Activated T-helper 1 cell treated with Interleukin-2 at 50 U/mL for 16 hours (primary cell): Measurements from ENCODE around the gene SBSN.
A peak's percentile ranks its signal among the peaks of the same experiment; 100 is the strongest.

ENCODE experiments used
- DNase-seq: peaks from one replicate; pipeline ENCODE4 v3.0.0-alpha.2; 2020; ENCODE audit warnings: low read depth

SBSN gene

DNA sequence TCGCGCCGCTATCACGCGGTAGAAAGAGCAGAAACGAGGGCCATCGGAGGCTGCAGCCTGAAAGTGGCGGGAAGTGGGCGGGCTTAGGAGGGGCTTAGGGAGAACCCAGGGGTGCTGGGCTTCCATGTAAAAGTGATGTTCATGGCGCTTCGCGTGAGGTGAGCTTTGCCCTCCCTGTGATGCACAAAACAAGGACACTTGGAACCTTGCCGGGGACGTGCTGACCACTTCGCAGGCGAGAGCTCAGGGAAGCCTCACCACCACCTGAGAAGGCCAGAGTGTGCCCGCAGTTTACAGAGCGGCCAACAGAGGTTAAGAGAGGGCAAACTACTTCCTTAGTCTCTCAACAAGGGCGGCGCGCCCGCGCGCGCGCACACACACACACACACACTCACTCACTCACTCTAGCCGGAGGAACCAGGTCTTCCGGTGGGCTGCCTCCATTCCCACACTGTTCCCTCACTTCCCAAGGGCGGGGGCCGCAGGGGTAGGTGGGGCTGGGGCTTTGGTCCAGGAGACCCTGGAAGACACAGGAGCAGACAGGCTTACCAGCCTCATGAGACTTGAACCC is 5.8 kb upstream of the SBSN start:
- DNase-seq, result no peak

DNA sequence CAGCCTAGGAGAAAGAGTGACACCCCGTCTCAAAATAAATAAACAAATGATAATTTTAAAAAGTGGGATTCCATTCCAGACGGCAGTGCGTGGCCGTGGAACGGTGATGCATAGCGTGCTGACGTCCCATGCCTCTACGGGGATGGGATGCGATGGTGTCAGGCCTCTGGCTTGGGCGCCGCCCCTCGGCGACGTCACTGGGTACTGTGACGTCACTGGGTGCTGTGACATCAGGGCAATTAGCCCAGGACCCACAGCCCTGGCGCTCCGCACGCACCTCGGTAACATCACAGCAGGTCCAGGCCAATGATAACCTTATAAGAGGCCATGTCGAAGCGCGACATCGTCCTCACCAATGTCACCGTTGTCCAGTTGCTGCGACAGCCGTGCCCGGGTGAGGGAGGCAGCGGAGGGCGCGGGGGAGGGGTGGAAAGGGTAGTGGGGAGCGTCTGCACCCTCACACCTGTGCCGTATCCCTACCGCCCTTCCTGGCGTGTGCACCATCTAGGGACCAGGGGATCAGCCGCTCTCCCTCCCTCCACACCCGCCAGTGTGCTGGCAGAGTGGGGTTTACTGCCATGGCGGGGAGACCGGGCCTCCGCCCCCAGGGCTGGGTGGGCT is 5.2 kb upstream of the SBSN start, which contains the start of gene GAPDHS:
Gene GAPDHS, plus strand, starts transcription at position 256 of the 621 bp plus-strand sequence. Its CDS starts 72 bp downstream, at position 328.
- no peak for DNase-seq

DNA sequence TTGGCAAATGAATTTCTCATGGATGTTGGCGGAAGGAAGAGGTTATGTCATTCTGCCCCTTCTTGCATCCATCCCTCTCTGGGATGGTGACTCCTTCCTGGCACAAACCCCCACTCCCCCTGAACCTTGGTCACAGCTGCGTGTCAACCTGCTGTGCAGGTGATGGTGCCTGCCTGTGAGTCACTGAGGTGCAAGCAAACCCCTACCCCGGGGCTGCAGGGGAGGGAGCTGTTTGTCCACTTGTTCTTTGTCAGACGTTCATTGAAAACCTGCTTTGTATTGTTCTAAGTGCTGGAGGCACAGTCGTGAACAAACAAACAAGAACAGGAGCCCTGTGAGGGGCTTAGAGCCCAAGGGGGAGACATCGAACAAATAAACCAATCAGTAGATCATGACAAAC is 3.2 kb upstream of the SBSN start:
- DNase-seq, result no peak

DNA sequence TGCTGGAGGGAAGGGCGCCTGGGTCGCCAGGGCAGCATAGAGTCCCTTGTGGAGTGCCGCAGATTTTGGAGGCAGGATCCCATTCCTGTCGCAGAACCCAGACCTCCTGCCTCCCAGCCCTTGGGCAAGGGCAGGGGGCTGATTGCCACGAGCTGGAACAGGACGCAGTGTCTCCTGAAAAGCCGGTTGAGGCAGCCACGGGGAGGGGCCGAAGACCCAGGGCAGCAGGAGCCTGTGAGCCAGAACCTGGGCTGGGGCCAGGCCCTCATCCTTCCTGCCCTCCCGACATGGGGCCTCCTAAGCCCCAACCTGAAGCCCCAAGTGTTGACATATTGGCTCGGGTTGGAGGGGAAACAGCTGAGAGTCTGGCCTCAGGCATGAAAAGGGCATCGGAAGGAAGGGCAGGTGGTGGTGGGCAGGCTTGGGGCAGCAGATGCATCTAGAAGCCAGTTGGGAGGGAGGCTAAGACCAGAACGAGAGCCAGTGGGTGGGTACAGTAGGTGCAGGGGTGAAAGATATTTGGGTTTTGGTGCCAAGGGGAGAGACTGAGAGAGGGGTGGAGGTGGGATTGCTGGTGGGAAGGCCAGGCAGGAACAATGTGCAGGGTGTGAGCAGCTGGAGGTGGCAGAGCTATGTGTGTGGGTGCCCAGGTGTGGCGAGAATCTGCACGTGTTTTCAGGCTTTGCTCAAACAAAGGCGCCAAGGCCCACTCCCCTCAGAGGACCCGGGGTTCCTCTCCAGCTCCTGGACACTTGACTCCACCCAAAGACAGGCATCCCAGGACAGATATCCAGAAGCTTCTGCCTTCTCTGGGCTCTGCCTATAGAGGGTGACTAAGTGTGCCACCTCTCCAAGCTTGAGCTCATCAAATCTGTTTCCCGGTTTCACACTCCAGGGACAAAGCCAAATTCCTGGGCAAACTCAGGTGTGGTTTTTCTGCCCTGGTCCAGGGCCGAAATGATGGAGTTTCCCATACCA is 1.4 kb upstream of the SBSN start:
- DNase-seq, result no peak

DNA sequence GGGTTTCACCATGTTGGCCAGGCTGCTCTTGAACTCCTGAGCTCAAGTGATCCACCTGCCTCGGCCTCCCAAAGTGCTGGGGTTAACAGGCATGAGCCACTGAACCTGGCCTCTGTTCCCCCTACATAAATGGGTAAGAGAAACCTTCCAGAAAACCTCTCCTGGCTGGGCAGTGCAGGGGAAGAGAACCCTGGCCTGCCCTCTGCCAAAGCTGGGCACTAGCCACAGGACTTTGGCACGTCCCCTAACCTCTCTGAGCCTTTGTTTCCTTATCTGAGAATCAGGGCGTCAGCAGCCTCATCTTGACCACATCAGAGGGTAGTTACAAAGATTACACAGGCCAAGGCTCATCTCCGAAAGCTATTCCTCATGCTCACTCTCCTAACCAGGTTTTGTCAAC is 2.2 kb downstream of the SBSN start:
- DNase-seq, result no peak

DNA sequence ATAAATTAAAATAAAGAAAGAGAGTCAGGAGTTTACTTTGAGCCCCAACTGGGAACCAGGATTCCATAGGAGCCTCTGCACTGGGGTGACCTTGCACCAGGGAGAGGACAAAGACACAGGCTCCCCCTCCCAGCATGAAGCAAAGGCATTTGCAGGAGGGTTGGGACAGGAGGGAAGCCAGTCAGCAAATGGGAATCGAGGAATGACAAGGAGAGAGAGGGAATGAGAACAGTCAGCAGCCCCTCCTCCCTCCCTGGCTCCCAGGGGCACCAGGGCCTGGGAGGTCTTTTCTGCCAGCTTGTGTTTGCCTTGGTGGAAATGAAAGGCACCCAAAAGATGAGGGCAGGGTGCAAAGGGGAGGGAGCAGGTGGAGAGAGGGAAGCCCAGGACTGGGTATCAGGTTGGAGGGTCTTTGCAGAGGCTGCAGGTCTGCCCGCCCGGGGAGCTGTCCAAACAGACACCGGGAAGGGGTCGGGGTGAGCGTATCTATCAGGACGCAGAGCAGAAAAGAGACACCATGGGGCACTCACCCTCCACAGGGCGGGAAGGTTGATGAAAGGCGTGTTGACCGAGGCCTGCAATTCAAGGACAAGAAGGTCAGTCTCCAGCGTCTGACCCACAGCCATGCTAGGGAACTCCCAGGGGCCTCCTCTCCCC is 3.8 kb downstream of the SBSN start:
- DNase-seq, result no peak

DNA sequence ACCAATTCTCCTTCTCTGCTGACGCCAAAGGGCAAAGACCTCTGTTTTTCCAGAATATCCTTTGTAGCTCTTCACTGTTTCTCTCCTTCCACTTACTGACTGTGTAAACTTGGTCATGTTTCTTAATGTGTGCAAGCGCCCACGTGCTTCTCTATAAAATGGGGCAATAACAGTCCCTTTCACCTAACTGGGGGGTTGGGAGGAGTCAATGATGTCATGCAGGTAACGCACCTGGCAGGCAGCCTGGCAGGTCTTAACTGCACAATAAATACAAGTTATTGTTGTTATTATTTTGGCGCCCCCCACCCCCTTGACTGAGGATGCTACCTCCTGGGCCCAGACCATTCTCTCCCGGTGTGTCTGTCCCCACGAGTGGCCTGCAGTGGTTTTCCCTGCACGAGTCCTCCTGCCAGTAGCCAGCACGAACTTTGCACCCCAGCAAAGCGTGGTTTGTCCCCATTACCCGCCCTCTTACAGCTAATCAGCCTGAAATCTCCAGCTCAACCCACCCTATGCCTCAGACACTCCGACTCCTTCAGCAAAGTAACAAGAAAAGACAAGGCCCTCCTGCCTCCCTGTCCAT is 5.3 kb downstream of the SBSN start:
- DNase-seq, result no peak

DNA sequence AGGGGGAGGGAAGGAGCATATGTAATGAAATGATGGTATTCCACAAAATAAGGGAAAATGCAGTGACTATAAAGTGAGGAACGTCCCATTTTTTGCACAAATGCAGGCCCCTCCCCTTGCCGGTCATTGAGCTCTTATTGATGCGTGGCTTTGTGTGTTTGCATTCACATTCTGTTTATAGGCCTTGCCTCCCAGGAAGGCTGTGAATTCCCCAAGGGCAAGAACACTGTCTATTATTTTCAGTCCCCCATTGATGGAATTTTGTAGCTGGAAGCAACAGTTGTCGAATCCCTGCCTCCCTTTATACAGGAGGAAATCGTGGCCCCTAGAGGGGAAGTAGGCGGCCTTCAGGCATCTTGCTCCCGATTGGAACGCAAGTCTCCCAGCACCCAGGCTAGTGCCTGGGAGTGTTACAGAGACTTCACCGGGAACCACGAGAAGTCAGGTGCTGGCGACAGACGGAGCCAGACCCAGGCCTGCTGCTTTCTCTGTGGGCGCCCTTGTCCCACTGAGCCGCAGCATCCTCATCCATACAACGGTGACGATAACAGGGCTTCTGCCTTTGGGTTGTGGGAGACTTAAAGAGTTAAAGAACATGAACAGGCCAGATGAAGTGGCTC is 6.9 kb downstream of the SBSN start:
- no peak for DNase-seq

DNA sequence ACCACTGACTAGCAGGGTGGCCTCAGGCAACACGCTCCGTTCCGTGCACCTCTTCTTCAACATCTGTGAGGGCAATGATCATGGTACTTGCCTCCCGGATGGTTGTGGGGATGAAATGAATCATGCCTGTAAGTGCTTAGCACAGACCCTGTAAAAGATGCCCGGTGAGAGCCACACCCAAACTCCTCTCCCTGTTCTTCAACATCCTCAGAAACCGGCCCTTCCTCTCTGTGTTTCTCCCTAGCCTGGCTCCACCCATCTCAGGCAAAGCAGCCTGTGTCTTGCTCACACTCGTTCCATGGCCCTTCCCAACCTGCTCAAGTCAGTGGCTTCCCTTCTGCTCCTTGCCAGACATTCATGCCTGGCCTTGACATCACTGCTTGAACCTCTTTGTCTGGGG is 8.8 kb downstream of the SBSN start:
- DNase-seq, result no peak

DNA sequence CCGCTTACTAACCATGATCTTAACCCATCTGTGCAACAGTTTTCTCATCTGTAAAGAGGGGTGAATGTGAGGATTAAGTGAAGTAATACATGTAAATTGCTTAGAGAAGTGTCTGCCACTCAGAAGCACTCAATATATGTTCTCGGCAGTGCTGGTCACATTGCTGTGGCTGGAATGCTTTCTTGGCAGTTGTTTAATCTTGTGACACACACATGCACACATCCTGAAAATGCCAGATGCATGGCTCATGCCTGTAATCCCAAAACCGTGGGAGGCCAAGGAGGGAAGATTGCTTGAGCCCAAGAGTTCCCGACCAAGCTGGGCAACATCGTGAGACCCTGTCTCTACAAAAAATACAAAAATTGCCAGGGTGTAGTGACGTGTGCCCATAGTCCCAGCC is 9.8 kb downstream of the SBSN start:
- DNase-seq, result no peak

DNA sequence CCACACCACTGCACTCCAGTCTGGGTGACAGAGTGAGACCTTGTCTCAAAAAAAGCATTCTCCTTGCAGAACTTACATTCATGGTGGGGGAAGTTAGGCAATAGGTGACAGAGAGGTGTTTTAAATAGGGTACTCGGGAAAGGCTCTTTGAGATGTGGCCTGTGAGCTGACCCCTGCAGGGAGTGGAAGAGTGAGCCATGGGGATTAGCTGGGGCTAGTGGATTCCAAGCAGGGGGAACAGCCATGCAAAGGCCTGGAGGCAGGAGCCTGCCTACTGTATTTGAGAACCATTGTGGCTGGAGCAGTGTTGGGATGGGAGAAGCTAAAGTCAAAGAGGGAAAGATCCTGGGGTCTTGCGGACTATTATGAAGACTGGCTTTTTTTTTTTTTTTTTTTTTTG is 10.8 kb downstream of the SBSN start:
- no peak for DNase-seq

DNA sequence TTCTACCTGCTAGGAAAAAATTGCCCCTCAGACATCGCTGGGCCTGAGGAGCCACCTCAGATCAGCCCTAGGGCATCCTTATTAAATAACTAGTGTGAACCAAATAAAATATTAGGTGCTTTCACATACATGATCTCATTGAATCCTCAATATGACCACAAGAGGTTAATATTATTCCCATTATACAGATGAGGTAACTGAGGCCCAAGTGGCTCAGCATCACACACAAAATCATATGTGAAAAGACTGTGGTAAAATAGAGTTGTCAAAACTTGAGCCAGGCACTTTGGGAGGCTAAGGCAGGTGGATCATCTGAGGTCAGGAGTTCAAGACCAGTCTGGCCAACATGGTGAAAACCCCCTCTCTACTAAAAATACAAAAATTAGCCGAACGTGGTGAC is 11.8 kb downstream of the SBSN start:
- no peak for DNase-seq

DNA sequence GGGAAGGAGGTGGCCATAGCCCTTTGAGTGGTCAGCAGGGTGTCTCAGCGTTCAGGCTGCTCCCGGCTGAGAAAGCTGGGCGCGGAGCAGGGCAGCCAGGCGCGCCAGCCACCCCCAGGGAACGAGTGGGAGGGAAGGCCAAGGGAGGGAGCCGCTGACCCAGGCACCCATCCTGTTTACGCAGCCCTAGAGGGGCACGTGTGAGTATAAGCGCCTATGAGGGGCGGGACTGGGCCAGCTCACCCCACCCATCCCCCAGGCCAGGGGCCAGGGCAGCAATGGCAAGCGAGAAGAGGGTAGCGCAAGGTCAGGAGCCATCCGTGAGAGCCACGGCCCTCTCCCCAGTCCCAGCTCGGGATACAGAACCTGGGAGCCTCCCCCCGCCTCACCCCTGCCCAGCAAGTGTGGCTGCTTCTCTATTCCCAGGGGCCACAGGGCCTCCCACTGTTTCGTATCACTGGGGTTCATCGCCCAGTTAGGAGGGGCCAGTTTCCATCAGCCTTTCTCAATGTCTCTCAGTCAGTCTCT is 13.8 kb downstream of the SBSN start:
- no peak for DNase-seq

DNA sequence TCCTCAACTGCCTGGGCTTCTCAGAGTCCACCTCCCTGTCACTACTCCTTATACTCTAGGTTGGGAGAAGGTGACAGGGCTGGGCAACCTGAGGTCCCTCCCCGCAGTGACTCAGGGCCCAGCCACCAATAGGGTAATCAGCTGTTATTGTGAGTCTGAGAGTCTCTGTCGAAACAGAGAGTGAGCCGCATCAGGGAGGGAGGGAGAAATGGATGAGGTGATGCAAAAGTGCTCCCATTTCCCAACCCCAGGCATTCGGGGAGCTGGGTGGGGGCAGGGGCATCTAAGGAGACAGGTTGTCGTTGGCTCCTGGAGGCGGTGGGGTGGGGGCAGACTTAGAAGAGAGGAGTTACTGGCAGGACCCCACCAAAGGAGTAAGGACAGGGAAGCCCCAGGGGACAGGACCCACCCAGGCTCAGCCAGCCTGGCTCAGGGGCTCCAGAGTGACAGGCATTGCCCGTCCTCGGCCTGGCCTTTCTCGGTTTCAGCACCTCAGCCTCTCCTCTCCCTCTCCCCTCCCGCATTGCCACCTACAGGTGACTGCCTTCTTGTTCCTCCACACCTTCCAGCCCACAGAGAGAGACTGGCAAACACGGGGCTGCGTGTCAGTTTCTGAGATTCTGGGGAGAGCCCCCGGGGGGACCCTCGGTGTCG is 14.4 kb downstream of the SBSN start, which contains the start of gene DMKN:
Gene DMKN, minus strand, starts transcription at position 22 of the 654 bp plus-strand sequence. CDS start 174 bp downstream, outside the sequence.
- no peak for DNase-seq

DNA sequence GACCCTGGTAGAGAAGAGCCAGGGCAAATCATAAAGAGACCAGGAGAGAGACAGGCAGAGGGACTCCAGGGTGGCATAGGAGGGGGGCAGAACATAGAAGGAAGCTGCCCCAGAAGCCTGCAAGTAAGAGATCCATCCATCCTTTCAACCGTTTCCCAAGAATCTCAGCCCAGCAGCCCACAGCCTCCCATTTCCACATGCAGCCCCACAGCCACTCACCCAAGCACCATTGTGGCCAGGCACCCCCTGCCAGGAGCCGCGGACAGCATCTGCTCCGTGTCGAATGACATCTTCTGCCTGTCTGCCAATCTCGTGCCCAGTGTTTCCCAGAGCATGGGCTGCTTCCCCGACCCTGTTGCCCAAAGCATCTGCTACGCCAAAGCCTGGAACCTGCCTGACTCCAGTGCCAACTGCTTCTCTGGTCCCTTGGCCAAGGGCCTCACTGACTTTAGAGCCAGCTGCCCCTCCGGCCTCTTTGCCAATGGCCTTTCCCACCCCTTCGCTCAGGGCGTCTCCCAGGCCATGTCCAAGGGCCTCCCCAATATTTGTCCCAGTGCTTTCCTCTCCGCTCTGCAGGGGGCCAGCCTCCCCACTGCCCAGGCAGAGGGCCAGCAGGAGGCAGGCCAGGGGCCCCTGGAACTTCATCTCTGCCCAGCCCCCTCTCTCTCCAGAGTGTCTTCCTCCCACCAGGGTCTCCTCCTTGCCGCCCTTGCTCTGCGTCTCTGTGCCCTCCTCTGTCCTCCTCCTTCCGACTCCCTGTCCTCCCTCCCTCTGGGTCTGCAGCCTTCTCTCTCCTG is 15.1 kb downstream of the SBSN start:
- DNase-seq, result no peak

DNA sequence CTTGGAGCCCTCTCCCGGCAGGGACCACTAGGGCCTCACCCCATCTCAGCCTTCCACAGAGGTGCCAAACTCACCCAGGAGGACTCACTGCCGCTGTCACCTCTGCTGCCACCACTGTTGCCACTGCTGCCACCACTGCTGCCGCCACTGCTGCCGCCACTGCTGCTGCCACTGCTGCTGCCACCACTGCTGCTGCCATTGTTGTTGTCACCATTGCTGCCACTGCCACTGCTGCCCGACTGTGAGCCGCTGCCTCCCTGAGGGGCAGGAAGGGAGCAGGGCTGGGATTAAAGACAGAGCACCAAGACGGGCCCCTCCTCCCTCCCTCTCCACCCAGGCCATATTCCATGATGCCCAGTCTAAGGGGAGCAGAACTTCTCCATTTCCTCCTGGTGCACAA is 16.8 kb downstream of the SBSN start:
- DNase-seq, result no peak

DNA sequence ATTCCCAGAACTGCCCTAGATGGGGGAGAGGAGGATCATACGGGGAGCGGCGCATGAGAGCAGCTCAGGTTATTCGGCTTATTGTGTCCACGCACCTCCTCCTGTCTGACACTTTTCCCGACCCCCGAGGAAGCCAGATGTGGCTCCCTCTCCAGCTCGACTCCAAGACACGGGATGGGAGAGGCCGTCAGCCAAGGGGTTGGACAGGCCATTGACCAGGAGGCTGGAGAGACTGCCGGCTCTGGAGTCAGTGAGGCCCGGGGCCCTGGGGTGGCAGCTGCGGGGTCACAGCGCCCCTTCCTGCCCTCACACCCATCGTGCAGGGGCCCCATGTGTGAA is 17.5 kb downstream of the SBSN start:
- no peak for DNase-seq

DNA sequence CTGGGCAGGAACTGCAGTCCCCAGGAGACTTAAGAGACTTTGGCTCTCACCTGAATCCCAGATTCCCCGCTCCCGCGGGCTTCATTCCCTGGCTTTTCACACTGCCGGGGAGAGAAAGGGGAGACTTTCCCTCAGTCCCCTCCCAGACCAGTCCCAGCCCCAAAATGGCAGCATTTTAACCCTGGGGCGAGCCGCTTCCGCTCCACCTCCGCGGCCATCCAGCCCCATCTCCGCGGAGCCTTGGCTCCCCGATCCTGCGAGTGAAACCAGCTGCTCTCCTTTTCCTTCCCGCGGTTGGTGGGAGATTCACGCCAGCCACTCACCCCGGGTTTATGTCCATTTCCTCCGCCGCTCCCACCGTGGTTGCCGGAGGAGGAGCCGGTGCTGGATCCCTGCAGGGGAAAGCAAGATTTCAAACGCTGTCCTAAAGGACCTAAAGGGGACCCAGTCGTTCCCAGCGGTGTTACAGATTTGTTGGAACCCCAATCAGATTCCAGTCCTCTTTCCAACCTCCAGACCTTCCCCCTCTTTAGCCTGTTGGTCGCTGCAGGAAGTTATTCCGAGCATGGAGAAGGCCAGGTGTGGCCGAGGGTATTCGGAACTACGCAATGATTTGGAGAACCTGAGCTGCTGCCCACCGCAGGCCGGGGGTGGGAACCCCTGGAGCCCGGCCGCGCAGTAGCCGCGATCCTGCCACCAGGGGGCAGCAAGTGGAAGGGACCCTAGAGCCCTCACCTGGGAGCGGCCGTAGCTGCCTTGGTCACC is 18.1 kb downstream of the SBSN start:
- peak; percentile 56 for DNase-seq

DNA sequence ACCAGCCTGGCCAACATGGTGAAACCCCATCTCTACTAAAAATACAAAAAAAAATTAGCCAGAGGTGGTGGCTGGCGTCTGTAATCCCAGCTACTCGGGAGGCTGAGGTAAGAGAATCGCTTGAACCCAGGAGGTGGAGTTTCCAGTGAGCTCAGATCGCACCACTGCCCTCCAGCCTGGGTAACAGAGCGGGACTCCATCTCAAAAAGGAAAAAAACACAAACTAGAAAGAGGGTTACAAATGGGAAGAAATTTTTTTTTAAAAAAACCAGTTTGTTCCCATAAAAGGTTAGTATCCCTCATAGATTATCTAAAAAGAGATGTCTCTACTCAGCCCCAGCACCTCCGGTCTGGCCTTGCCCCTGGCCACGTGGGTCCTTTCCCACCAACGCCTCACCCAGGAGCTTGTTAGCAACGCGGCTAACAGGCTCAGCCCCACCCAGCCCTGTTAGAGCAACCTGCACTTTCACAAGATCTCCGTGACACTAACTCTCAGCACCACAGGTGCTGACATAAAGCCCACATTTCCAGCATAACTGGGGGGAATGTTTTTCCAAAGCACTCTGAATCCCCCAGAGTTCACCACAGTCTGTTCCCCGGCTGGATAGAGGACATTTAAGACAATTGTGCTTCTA is 19.0 kb downstream of the SBSN start:
- peak; percentile 9 for DNase-seq
